WTC11 (cell line): ENCODE measurements around the gene P3H1.

Source experiments
- ATF2 ChIP-seq: sonication (generic); formaldehyde crosslinking; IDR thresholded peaks from 2 replicates; pipeline ENCODE4 v1.8.1; 2022; ENCODE audit warnings: low read depth, missing genetic modification reagents, borderline replicate concordance
- CBFB ChIP-seq: sonication (generic); formaldehyde crosslinking; IDR thresholded peaks from 2 replicates; pipeline ENCODE4 v1.8.1; 2022; ENCODE audit warnings: mild to moderate bottlenecking, low read depth, missing genetic modification reagents
- FOXJ3 ChIP-seq: sonication (generic); formaldehyde crosslinking; IDR thresholded peaks from 2 replicates; pipeline ENCODE4 v1.9.0; 2021; ENCODE audit warnings: missing genetic modification reagents, mild to moderate bottlenecking, borderline replicate concordance
- FOXK1 ChIP-seq: sonication (generic); formaldehyde crosslinking; IDR thresholded peaks from 2 replicates; pipeline ENCODE4 v1.8.0; 2022; ENCODE audit warnings: mild to moderate bottlenecking, moderate library complexity, missing genetic modification reagents
- PRRX2 ChIP-seq: fragments of 250-450 bp; sonication (Bioruptor Pico); IDR thresholded peaks from 2 replicates; pipeline ENCODE4 v1.8.0; 2021; ENCODE audit warnings: mild to moderate bottlenecking
- SP1 ChIP-seq: sonication (generic); formaldehyde crosslinking; conservative IDR thresholded peaks from 2 replicates; pipeline ENCODE4 v1.8.1; 2022; ENCODE audit warnings: missing genetic modification reagents
- ZNF121 ChIP-seq: sonication (generic); formaldehyde crosslinking; IDR thresholded peaks from 2 replicates; pipeline ENCODE4 v1.8.0; 2023; ENCODE audit warnings: missing genetic modification reagents
- ZNF416 ChIP-seq: fragments of 250-450 bp; sonication (Bioruptor Pico); IDR thresholded peaks from 2 replicates; pipeline ENCODE4 v1.9.0; 2021; ENCODE audit warnings: mild to moderate bottlenecking, inconsistent platforms
- ZNF423 ChIP-seq: fragments of 250-450 bp; sonication (Bioruptor Pico); IDR thresholded peaks from 2 replicates; pipeline ENCODE4 v2.1.2; 2022; ENCODE audit warnings: mild to moderate bottlenecking, moderate library complexity
- TF ChIP-seq, protein P1 (sequence below): fragments of 200-600 bp; IDR thresholded peaks from 2 replicates; pipeline ENCODE4 v1.8.0; 2022; ENCODE audit warnings: antibody characterized with exemption
- TF ChIP-seq, protein P2 (sequence below): sonication (generic); formaldehyde crosslinking; IDR thresholded peaks from 2 replicates; pipeline ENCODE4 v1.8.1; 2023; ENCODE audit warnings: mild to moderate bottlenecking, missing genetic modification reagents, borderline replicate concordance
- TF ChIP-seq, protein P3 (sequence below): sonication (generic); formaldehyde crosslinking; IDR thresholded peaks from 2 replicates; pipeline ENCODE4 v1.8.0; 2022; ENCODE audit warnings: mild to moderate bottlenecking, missing genetic modification reagents

DNA sequence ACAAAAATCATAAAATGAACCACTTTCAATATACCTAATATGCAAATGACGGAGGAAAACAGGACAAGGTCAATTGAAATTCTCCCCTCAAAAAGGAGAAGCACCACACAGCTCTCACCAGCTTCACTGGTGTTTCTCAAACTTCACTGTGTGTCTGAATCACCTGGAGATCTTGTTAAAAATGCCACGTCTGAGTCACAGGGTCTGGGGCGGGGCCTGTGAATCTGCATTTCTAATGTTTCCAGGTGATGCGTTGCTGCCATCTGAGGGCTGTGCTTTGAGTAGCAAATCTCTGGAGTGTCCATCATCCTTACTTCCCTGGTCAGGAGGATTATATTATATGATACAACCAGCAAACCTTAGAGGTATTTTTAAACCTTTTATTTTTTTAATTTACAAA is 35.8 kb downstream of the P3H1 start:
- no peak for TF ChIP-seq SP1
- no peak for TF ChIP-seq CBFB (CRISPR knock-in tag)
- TF ChIP-seq FOXK1 (CRISPR knock-in tag) = no peak
- no peak for TF ChIP-seq ZNF121
- TF ChIP-seq, protein P1, sequence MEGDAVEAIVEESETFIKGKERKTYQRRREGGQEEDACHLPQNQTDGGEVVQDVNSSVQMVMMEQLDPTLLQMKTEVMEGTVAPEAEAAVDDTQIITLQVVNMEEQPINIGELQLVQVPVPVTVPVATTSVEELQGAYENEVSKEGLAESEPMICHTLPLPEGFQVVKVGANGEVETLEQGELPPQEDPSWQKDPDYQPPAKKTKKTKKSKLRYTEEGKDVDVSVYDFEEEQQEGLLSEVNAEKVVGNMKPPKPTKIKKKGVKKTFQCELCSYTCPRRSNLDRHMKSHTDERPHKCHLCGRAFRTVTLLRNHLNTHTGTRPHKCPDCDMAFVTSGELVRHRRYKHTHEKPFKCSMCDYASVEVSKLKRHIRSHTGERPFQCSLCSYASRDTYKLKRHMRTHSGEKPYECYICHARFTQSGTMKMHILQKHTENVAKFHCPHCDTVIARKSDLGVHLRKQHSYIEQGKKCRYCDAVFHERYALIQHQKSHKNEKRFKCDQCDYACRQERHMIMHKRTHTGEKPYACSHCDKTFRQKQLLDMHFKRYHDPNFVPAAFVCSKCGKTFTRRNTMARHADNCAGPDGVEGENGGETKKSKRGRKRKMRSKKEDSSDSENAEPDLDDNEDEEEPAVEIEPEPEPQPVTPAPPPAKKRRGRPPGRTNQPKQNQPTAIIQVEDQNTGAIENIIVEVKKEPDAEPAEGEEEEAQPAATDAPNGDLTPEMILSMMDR = no peak
- TF ChIP-seq, protein P2, sequence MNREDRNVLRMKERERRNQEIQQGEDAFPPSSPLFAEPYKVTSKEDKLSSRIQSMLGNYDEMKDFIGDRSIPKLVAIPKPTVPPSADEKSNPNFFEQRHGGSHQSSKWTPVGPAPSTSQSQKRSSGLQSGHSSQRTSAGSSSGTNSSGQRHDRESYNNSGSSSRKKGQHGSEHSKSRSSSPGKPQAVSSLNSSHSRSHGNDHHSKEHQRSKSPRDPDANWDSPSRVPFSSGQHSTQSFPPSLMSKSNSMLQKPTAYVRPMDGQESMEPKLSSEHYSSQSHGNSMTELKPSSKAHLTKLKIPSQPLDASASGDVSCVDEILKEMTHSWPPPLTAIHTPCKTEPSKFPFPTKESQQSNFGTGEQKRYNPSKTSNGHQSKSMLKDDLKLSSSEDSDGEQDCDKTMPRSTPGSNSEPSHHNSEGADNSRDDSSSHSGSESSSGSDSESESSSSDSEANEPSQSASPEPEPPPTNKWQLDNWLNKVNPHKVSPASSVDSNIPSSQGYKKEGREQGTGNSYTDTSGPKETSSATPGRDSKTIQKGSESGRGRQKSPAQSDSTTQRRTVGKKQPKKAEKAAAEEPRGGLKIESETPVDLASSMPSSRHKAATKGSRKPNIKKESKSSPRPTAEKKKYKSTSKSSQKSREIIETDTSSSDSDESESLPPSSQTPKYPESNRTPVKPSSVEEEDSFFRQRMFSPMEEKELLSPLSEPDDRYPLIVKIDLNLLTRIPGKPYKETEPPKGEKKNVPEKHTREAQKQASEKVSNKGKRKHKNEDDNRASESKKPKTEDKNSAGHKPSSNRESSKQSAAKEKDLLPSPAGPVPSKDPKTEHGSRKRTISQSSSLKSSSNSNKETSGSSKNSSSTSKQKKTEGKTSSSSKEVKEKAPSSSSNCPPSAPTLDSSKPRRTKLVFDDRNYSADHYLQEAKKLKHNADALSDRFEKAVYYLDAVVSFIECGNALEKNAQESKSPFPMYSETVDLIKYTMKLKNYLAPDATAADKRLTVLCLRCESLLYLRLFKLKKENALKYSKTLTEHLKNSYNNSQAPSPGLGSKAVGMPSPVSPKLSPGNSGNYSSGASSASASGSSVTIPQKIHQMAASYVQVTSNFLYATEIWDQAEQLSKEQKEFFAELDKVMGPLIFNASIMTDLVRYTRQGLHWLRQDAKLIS (CRISPR knock-in tag) = no peak
- TF ChIP-seq FOXJ3 (CRISPR knock-in tag) = no peak
- TF ChIP-seq ZNF423 = no peak
- TF ChIP-seq PRRX2 (CRISPR knock-in tag) = no peak
- TF ChIP-seq, protein P3, sequence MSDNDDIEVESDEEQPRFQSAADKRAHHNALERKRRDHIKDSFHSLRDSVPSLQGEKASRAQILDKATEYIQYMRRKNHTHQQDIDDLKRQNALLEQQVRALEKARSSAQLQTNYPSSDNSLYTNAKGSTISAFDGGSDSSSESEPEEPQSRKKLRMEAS = no peak
- no peak for TF ChIP-seq ZNF416 (CRISPR knock-in tag)
- TF ChIP-seq ATF2 (CRISPR knock-in tag) = no peak
